ENCODE data around the gene GGT6. TPM values are rescaled to one million over a fixed set of nuclear protein-coding genes. Genes with fewer than 3 reads are reported as not detected.

Gene GGT6
- total RNA-seq, 1 donor from 2014 or later, result not detected

DNA sequence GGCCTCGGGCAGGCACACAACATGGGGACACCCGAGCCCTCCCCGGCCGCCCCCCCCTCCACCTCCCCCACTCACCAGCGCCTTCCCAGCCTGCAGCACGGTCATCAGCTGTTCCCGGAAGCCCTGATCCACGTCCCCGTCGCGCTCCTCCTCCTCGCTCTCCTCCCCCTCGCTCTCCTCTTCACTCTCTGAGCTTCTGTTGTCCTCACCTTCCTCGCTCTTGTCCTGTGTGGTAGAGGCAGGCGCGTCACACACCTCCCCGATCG is 15.5 kb downstream of the GGT6 start:
- peaks cover 85% of the 10 kb centered on the region for H3K36me3 ChIP-seq
- peaks cover 24% of the 10 kb centered on the region for H3K4me1 ChIP-seq
- no peak overlapping the region for H3K4me3 ChIP-seq
- H3K27me3 ChIP-seq (ENCODE audit: low read depth), result no peaks in the 10 kb centered on the region
- TF ChIP-seq CTCF (IDR thresholded peaks at IDR 0.05; ENCODE audit: borderline replicate concordance), result no peak
- no peak overlapping the region for H3K27ac ChIP-seq (replicated peaks)
- H3K9me3 ChIP-seq (replicated peaks), result no peaks in the 10 kb centered on the region
- no peak for DNase-seq
- intact Hi-C loops (cut with micrococcal nuclease), result no loop called here

DNA sequence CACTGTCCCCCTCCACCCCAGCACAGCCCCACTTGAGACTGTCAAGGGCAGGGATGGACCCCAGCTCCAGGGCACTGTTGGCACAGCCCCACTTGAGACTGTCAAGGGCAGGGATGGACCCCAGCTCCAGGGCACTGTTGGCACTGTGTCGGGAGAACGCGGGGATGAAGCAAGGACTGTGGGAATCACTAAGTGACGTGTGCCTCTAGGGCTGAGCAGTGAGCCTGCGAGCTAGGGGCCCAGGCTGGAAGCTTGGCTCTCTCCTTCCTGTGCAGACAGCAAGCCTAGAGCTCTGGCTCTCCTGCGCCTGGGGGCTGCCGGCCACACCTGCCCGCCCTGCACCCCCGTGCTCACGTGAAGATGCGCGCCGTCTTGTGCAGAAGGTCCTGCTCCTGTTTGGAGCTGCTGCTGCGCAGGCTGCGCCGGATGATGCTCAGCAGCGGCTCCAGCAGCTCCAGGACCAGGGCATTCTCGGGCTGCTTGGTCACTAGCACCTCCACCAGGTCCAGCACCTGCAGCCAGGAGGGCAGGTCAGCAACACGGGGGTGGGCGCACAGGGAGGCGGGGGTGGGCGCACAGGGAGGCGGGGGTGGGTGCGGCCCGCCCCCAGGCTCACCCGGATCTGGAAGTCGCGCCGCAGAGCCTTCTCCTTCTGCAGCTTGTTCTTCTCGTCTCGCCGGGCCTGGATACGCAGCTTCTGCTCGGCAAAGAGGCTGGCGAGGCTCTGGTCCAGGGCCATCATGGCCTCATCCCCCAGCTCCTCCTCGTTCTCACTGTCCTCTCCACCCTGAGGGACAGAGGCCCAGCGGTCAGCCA is 16.0 kb downstream of the GGT6 start:
- peaks cover 85% of the 10 kb centered on the region for H3K36me3 ChIP-seq
- no peak overlapping the region for H3K27ac ChIP-seq (replicated peaks)
- H3K4me1 ChIP-seq, result peaks cover 29% of the 10 kb centered on the region
- no peak for TF ChIP-seq CTCF (IDR thresholded peaks at IDR 0.05; ENCODE audit: borderline replicate concordance)
- intact Hi-C loops (cut with micrococcal nuclease), result no loop called here
- H3K27me3 ChIP-seq (ENCODE audit: low read depth), result no peaks in the 10 kb centered on the region
- no peak for DNase-seq
- H3K9me3 ChIP-seq (replicated peaks), result no peaks in the 10 kb centered on the region
- H3K4me3 ChIP-seq, result no peak overlapping the region

DNA sequence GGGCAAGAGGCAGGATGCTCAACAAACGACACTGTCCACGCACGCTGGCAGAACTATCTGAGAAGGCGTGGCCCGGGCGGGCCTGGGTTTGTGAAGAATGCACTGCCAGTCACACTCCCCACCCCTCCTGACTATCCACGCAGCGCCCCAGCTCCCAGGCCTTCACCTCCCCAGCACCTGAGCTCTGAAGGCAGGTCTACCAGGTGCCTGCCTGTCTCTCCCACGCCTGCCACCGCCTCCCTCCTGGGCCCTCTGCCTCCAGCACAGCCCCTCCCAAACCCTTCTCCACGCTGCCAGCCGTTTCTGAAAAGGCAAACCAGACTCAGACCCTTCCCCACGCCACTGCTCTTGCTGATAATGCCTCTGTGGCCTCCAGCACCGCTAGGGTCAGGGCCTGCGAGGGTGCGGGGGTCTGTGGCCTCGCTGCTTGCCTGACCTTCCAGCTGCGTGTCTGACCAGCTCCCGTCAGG is 16.8 kb downstream of the GGT6 start:
- Histone ChIP-seq H3K4me3 (no peak overlapping the region), H3K27me3 (ENCODE audit: low read depth) (no peaks in the 10 kb centered on the region), H3K36me3 (peaks cover 85% of the 10 kb centered on the region), H3K4me1 (peaks cover 36% of the 10 kb centered on the region), H3K9me3 (replicated peaks) (no peaks in the 10 kb centered on the region), H3K27ac (replicated peaks) (no peak overlapping the region)
- DNase-seq, result no peak
- intact Hi-C loops (cut with micrococcal nuclease), result no loop called here
- TF ChIP-seq CTCF (IDR thresholded peaks at IDR 0.05; ENCODE audit: borderline replicate concordance), result no peak

DNA sequence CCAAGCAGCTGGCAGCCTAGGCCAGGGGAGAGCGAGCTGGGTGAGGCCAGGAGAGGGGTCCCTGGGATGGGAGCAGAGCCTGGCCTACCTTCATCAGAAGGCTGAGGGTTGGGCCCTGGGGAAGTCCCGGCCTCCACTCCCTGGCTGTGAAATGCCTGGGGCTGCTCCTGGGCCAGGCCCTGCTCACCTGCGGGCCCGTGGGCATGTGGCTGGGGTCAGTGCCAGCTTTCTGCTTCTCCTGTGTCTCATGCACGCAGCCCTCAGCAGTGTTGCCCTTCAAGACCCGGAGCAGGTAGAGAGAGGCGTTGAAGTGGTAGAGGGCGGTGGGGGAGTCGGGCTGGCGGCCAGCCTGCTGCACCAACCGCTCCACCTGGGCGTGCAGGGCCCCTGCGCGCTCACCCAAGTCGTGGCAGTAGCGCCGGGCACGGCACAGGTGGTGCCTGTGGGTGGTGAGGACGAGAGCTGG is 17.6 kb downstream of the GGT6 start:
- intact Hi-C loops (cut with micrococcal nuclease), result no loop called here
- DNase-seq, result no peak

DNA sequence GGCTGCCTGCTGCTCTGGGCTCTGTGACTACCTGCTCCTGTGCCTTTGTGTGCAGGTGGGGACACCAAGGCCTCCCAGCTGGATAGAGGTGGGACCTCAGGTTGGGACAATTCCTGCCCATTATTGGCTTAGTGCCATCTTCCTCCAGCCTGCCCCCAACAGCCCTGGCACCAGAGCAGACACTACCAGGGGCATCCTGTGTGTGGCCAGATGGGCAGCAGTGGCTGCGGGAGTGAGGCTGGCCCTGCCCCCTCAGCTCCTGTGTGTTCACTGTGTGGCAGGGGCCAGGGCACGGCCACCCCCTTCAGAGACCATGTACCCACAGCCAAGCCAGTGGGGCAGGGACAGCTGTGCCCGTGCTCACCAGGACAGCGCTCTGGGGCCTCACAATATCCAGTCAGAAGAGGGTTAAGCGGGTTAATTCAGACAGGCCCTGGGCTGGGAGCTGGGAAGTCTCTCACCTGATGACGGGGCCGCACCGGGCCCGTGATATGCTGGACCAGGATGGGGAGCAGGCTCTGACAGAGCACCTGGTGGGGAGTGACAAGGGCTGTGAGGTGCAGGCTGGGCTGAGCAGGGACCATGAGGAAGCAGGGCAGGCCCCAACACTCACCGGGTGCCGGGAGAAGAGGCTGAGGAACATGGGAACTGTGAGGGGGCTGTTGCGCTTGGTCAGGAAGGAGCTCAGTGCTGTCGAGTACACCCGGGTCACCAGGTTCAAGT is 18.2 kb downstream of the GGT6 start:
- no peak for TF ChIP-seq CTCF (IDR thresholded peaks at IDR 0.05; ENCODE audit: borderline replicate concordance)
- Histone ChIP-seq H3K36me3 (peaks cover 77% of the 10 kb centered on the region), H3K9me3 (replicated peaks) (no peaks in the 10 kb centered on the region), H3K27me3 (ENCODE audit: low read depth) (no peaks in the 10 kb centered on the region), H3K4me1 (peaks cover 51% of the 10 kb centered on the region), H3K27ac (replicated peaks) (peak overlapping the region; percentile 80), H3K4me3 (no peak overlapping the region)
- DNase-seq, result no peak
- intact Hi-C loops (cut with micrococcal nuclease), result no loop called here

More for the DNA sequence above, 17.6 kb downstream of the GGT6 start:
- Histone ChIP-seq H3K9me3 (replicated peaks) (no peaks in the 10 kb centered on the region), H3K27ac (replicated peaks) (no peak overlapping the region), H3K36me3 (peaks cover 81% of the 10 kb centered on the region), H3K27me3 (ENCODE audit: low read depth) (no peaks in the 10 kb centered on the region), H3K4me1 (peaks cover 45% of the 10 kb centered on the region), H3K4me3 (no peak overlapping the region)
- no peak for TF ChIP-seq CTCF (IDR thresholded peaks at IDR 0.05; ENCODE audit: borderline replicate concordance)

Data from left ventricle myocardium inferior (tissue), 1 donor.